ENCODE results near the gene CAPNS2. TPM values are rescaled to one million over a fixed set of nuclear protein-coding genes. Genes with fewer than 3 reads are reported as not detected.

The CAPNS2 gene
- total RNA-seq, 1 experiment from 2014 or later = 0.26 TPM

GRCh38 chr16:55532227-55532626 is 34.3 kb upstream of the CAPNS2 start:
- no peaks in the 10 kb centered on the region for H3K9me2 ChIP-seq (replicated peaks; ENCODE audit: low read length)
- H3K4me1 ChIP-seq (ENCODE audit: insufficient read depth, low read length) = 0 out of 2 replicates have a peak, but pooled peaks cover 8% of the 10 kb centered on the region
- intact Hi-C loops (cut with micrococcal nuclease) = no loop called here
- CTCF ChIA-PET = no interaction called here
- no peaks in the 10 kb centered on the region for H3F3A ChIP-seq (ENCODE audit: low read length, unreplicated experiment)
- no peak overlapping the region for H3K4me2 ChIP-seq (ENCODE audit: low read length)
- H4K20me1 ChIP-seq (ENCODE audit: low read length) = no peaks in the 10 kb centered on the region
- no peaks in the 10 kb centered on the region for H3K79me2 ChIP-seq (ENCODE audit: low read length)
- H3K4me3 ChIP-seq (ENCODE audit: low read length) = no peak overlapping the region
- no peak for DNase-seq
- TF ChIP-seq CTCF (conservative IDR thresholded peaks at IDR 0.05; ENCODE audit: low read depth, low read length) (no peak), EZH2 (IDR thresholded peaks at IDR 0.05; ENCODE audit: low read length, unreplicated experiment) (no peak), EZH2phosphoT487 (IDR thresholded peaks at IDR 0.05; ENCODE audit: borderline replicate concordance, low read length) (no peak)
- no peaks in the 10 kb centered on the region for H3K36me3 ChIP-seq (ENCODE audit: low read depth, low read length)
- no peak for ATAC-seq
- H3K9me3 ChIP-seq (ENCODE audit: low read length) = no peaks in the 10 kb centered on the region
- no peaks in the 10 kb centered on the region for H3K27me3 ChIP-seq (ENCODE audit: low read length)
- H3K9ac ChIP-seq (ENCODE audit: low read length) = no peak overlapping the region
- no peak overlapping the region for H2AFZ ChIP-seq (ENCODE audit: low read length)
- H3K27ac ChIP-seq (ENCODE audit: low read length) = no peak overlapping the region
- no TSS peak for BruUV-seq (replicated peaks)
- POLR2A ChIA-PET (ENCODE audit: unreplicated experiment) = no interaction called here

DNA sequence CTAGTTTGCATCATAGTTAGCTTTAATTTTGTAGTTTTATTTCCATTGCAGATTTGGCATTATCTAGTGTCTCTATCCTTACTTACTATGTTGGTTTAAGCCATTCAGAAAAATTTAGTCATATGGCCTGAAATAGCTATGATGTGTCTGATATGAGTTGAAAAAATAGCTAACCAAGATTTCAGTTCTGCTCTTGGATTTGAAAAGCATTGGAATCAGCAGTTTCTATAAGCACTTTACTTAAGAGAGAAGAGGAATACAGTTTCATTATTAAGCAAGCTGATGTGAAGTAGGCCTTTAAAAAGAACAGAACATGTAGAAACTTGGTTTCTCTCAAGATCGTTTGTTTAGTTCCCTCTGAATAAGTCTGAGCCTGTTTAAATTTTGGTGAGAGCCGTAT is 31.7 kb upstream of the CAPNS2 start:
- Histone ChIP-seq H3K4me3 (ENCODE audit: low read length) (no peak overlapping the region), H3K27ac (ENCODE audit: low read length) (no peak overlapping the region), H3K9ac (ENCODE audit: low read length) (no peak overlapping the region), H3K4me2 (ENCODE audit: low read length) (no peak overlapping the region), H3K36me3 (ENCODE audit: low read depth, low read length) (no peaks in the 10 kb centered on the region), H3K79me2 (ENCODE audit: low read length) (no peaks in the 10 kb centered on the region), H3K27me3 (ENCODE audit: low read length) (no peaks in the 10 kb centered on the region), H3K9me3 (ENCODE audit: low read length) (no peaks in the 10 kb centered on the region), H3F3A (ENCODE audit: low read length, unreplicated experiment) (no peaks in the 10 kb centered on the region), H4K20me1 (ENCODE audit: low read length) (no peaks in the 10 kb centered on the region), H3K9me2 (replicated peaks; ENCODE audit: low read length) (no peaks in the 10 kb centered on the region), H3K4me1 (ENCODE audit: insufficient read depth, low read length) (0 out of 2 replicates have a peak, but pooled peaks cover 8% of the 10 kb centered on the region), H2AFZ (ENCODE audit: low read length) (no peak overlapping the region)
- DNase-seq (no peak), ATAC-seq (no peak)
- ChIA-PET CTCF (no interaction called here), POLR2A (ENCODE audit: unreplicated experiment) (no interaction called here)
- intact Hi-C loops (cut with micrococcal nuclease) = no loop called here
- TF ChIP-seq EZH2 (IDR thresholded peaks at IDR 0.05; ENCODE audit: low read length, unreplicated experiment) = no peak
- no peak for TF ChIP-seq EZH2phosphoT487 (IDR thresholded peaks at IDR 0.05; ENCODE audit: borderline replicate concordance, low read length)
- TF ChIP-seq CTCF (conservative IDR thresholded peaks at IDR 0.05; ENCODE audit: low read depth, low read length) = no peak
- no TSS peak for BruUV-seq (replicated peaks)

GRCh38 chr16:55539049-55539448 is 27.4 kb upstream of the CAPNS2 start:
- no peaks in the 10 kb centered on the region for H3K9me3 ChIP-seq (ENCODE audit: low read length)
- no TSS peak for BruUV-seq (replicated peaks)
- H3K79me2 ChIP-seq (ENCODE audit: low read length) = no peaks in the 10 kb centered on the region
- H3K36me3 ChIP-seq (ENCODE audit: low read depth, low read length) = no peaks in the 10 kb centered on the region
- H3K4me1 ChIP-seq (ENCODE audit: insufficient read depth, low read length) = peaks cover 12% of the 10 kb centered on the region; the same call in 1 of the 2 replicates
- no peak overlapping the region for H3K4me3 ChIP-seq (ENCODE audit: low read length)
- ChIA-PET POLR2A (ENCODE audit: unreplicated experiment) (no interaction called here), CTCF (no interaction called here)
- no peak for DNase-seq
- no peak overlapping the region for H3K9ac ChIP-seq (ENCODE audit: low read length)
- no peaks in the 10 kb centered on the region for H3K9me2 ChIP-seq (replicated peaks; ENCODE audit: low read length)
- H3K27me3 ChIP-seq (ENCODE audit: low read length) = no peaks in the 10 kb centered on the region
- H3K27ac ChIP-seq (ENCODE audit: low read length) = no peak overlapping the region
- no peak overlapping the region for H3K4me2 ChIP-seq (ENCODE audit: low read length)
- H3F3A ChIP-seq (ENCODE audit: low read length, unreplicated experiment) = no peaks in the 10 kb centered on the region
- no peak overlapping the region for H2AFZ ChIP-seq (ENCODE audit: low read length)
- intact Hi-C loops (cut with micrococcal nuclease) = no loop called here
- no peak for ATAC-seq
- TF ChIP-seq CTCF (conservative IDR thresholded peaks at IDR 0.05; ENCODE audit: low read depth, low read length) = no peak
- no peak for TF ChIP-seq EZH2phosphoT487 (IDR thresholded peaks at IDR 0.05; ENCODE audit: borderline replicate concordance, low read length)
- no peak for TF ChIP-seq EZH2 (IDR thresholded peaks at IDR 0.05; ENCODE audit: low read length, unreplicated experiment)
- no peaks in the 10 kb centered on the region for H4K20me1 ChIP-seq (ENCODE audit: low read length)
